HepG2 (cell line): ENCODE measurements around the gene MRPL2. TPM values are rescaled to one million over a fixed set of nuclear protein-coding genes. Genes with fewer than 3 reads are reported as not detected.
A peak's percentile ranks its signal among the peaks of the same experiment; 100 is the strongest.

ENCODE experiments used
- AGO2 ChIP-seq: fragments of 200-400 bp; formaldehyde crosslinking; optimal IDR thresholded peaks from 2 replicates; pipeline ENCODE3; 2017; ENCODE audit warnings: mild to moderate bottlenecking, low read depth, low read length, moderate library complexity
- ARID3A ChIP-seq: IDR thresholded peaks from 2 replicates; pipeline ENCODE4 v1.6.1; 2012; ENCODE audit warnings: low read depth, low read length, improper control_type of control experiment
- CCAR2 ChIP-seq: fragments of 200-400 bp; formaldehyde crosslinking; optimal IDR thresholded peaks from 2 replicates; pipeline ENCODE3; 2018; ENCODE audit warnings: low read depth, mild to moderate bottlenecking, low read length, moderate library complexity
- DDIT3 ChIP-seq: sonication (generic); formaldehyde crosslinking; IDR thresholded peaks from 2 replicates; pipeline ENCODE4 v1.4.0; 2020; ENCODE audit warnings: mild to moderate bottlenecking, missing genetic modification reagents
- ESRRA ChIP-seq: sonication (generic); formaldehyde crosslinking; IDR thresholded peaks from 2 replicates; pipeline ENCODE4 v1.5.1; 2020; ENCODE audit warnings: mild to moderate bottlenecking, low read depth, missing genetic modification reagents
- GFI1 ChIP-seq: sonication (generic); formaldehyde crosslinking; IDR thresholded peaks from 2 replicates; pipeline ENCODE4 v1.5.0; 2020; ENCODE audit warnings: missing genetic modification reagents, mild to moderate bottlenecking, borderline replicate concordance
- HIC2 ChIP-seq: sonication (generic); formaldehyde crosslinking; IDR thresholded peaks from 2 replicates; pipeline ENCODE4 v1.9.0; 2022; ENCODE audit warnings: low read depth, missing genetic modification reagents
- HOXA7 ChIP-seq: sonication (generic); formaldehyde crosslinking; IDR thresholded peaks from 2 replicates; pipeline ENCODE4 v1.8.1; 2022; ENCODE audit warnings: mild to moderate bottlenecking, missing genetic modification reagents, moderate library complexity
- IRF2 ChIP-seq: IDR thresholded peaks from 2 replicates; pipeline ENCODE4 v1.6.1; 2018; ENCODE audit warnings: missing genetic modification reagents, missing compliant biosample characterization
- KDM3A ChIP-seq: IDR thresholded peaks from 2 replicates; pipeline ENCODE4 v1.6.1; 2018; ENCODE audit warnings: low read depth, missing compliant biosample characterization
- KDM5A ChIP-seq: fragments of 200-600 bp; sonication (generic); IDR thresholded peaks from 2 replicates; pipeline ENCODE4 v1.7.0; 2018; ENCODE audit warnings: antibody characterized with exemption, mild to moderate bottlenecking, low read length, borderline replicate concordance
- ONECUT2 ChIP-seq: sonication (generic); formaldehyde crosslinking; IDR thresholded peaks from 2 replicates; pipeline ENCODE4 v1.4.0; 2020; ENCODE audit warnings: missing genetic modification reagents
- POLR2A ChIP-seq, 2 experiments: IDR thresholded peaks; 2 replicates each; pipeline ENCODE4 v1.6.1; 2011; ENCODE audit warnings: low read depth in 2 of 2, low read length in 2 of 2, mild to moderate bottlenecking in 1 of 2, moderate library complexity in 1 of 2; ENCODE audit not compliant: insufficient read depth in 1 of 2
- RXRA ChIP-seq: sonication (generic); formaldehyde crosslinking; IDR thresholded peaks from 2 replicates; pipeline ENCODE4 v1.5.1; 2020; ENCODE audit warnings: missing genetic modification reagents
- SUZ12 ChIP-seq: fragments of 150-350 bp; IDR thresholded peaks from 2 replicates; pipeline ENCODE4 v1.6.1; 2014; ENCODE audit warnings: low read depth, low read length
- TEAD3 ChIP-seq: optimal IDR thresholded peaks from 2 replicates; pipeline ENCODE3; 2016; ENCODE audit warnings: borderline replicate concordance
- ZBTB34 ChIP-seq: sonication (generic); formaldehyde crosslinking; IDR thresholded peaks from 2 replicates; pipeline ENCODE4 v1.8.0; 2022; ENCODE audit warnings: mild to moderate bottlenecking, missing genetic modification reagents
- ZFX ChIP-seq: sonication (generic); formaldehyde crosslinking; IDR thresholded peaks from 2 replicates; pipeline ENCODE4 v1.4.0; 2020; ENCODE audit warnings: mild to moderate bottlenecking, low read depth, missing genetic modification reagents, moderate library complexity
- ZNF207 ChIP-seq: fragments of 450-650 bp; IDR thresholded peaks from 2 replicates; pipeline ENCODE4 v1.6.1; 2016; ENCODE audit warnings: antibody characterized with exemption, borderline replicate concordance
- ZNF563 ChIP-seq: sonication (generic); formaldehyde crosslinking; IDR thresholded peaks from 2 replicates; pipeline ENCODE4 v1.8.0; 2022; ENCODE audit warnings: mild to moderate bottlenecking, moderate library complexity, missing genetic modification reagents
- ZNF580 ChIP-seq: IDR thresholded peaks from 2 replicates; pipeline ENCODE4 v1.6.1; 2016; ENCODE audit warnings: low read depth, borderline replicate concordance
- ZNF749 ChIP-seq: sonication (generic); formaldehyde crosslinking; IDR thresholded peaks from 2 replicates; pipeline ENCODE4 v1.8.0; 2022; ENCODE audit warnings: mild to moderate bottlenecking, missing genetic modification reagents, moderate library complexity, borderline replicate concordance
- ZNF775 ChIP-seq: sonication (generic); formaldehyde crosslinking; IDR thresholded peaks from 2 replicates; pipeline ENCODE4 v1.4.0; 2020; ENCODE audit warnings: missing genetic modification reagents, mild to moderate bottlenecking, moderate library complexity, borderline replicate concordance
- ZNF878 ChIP-seq: sonication (generic); formaldehyde crosslinking; IDR thresholded peaks from 2 replicates; pipeline ENCODE4 v1.8.1; 2023; ENCODE audit warnings: mild to moderate bottlenecking, missing genetic modification reagents, moderate library complexity
- polyA plus RNA-seq, 8 experiments: library from polyadenylated mRNA; depleted of rRNA in 3 of 8; stranded (reverse) in 7 of 8; unstranded in 1 of 8; fragments of >200 nt; fragmentation: Illumina TruSeq in 4 of 8; extraction: Trizol in 4 of 8; gene quantifications; 2 replicates each; pipeline versions ENCODE4 v1.2.1 to v1.2.3, GENCODE V29; 2011 to 2016; ENCODE audit warnings: low read depth in 4 of 8, missing spikeins in 1 of 8, mixed read lengths in 1 of 8; ENCODE audit not compliant: insufficient read depth in 1 of 8
- total RNA-seq, 5 experiments: library from RNA; depleted of rRNA; stranded (reverse); fragments of >200 nt; fragmentation: Illumina TruSeq; extraction: Trizol; gene quantifications; 2 replicates each; pipeline ENCODE4 v1.2.3, GENCODE V29; 2016; ENCODE audit warnings: low read depth in 1 of 5

Gene MRPL2
- total and polyA plus RNA-seq, 2 of the 13 experiments (the other 11 are each of a cell fraction or from before 2014, with no cell fraction given): 56.8 to 65.6 TPM

- no peak for TF ChIP-seq ZNF775 (CRISPR knock-in tag)
- TF ChIP-seq HIC2: peak; percentile 98
- TF ChIP-seq TEAD3 (CRISPR knock-in tag): peak; percentile 98
- no peak; the same call in 1 of the 2 replicates for TF ChIP-seq ARID3A
- peak; percentile 92 for TF ChIP-seq ZNF563 (CRISPR knock-in tag)
- no peak for TF ChIP-seq ONECUT2 (CRISPR knock-in tag)
- TF ChIP-seq ZNF749 (CRISPR knock-in tag): no peak; the same call in 1 of the 2 replicates
- TF ChIP-seq IRF2 (CRISPR knock-in tag): peak; percentile 82; the same call in 1 of the 2 replicates
- TF ChIP-seq ZNF878 (CRISPR knock-in tag): no peak; the same call in 1 of the 2 replicates
- no peak; the same call in 1 of the 2 replicates for TF ChIP-seq ZNF207
- TF ChIP-seq ZNF580: peak; percentile 78; the same call in 1 of the 2 replicates
- TF ChIP-seq CCAR2: no peak
- TF ChIP-seq SUZ12: no peak
- no peak for TF ChIP-seq HOXA7
- TF ChIP-seq AGO2: no peak
- 0 out of 2 replicates have a peak, but pooled peaks have one; percentile 68 for TF ChIP-seq ZBTB34 (CRISPR knock-in tag)
- TF ChIP-seq KDM5A: peak; percentile 55; the same call in 1 of the 2 replicates
- TF ChIP-seq POLR2A (IDR thresholded peaks at IDR 0.05; ENCODE audit: insufficient read depth in 1 of 2, low read depth in 2 of 2, low read length in 2 of 2): peak in 1 of 2 experiments; percentile 73; a peak in 2 of 4 replicates
- TF ChIP-seq DDIT3 (CRISPR knock-in tag): no peak
- TF ChIP-seq ESRRA: no peak
- peak; percentile 66 for TF ChIP-seq GFI1 (CRISPR knock-in tag)
- peak; percentile 88 for TF ChIP-seq RXRA
- TF ChIP-seq ZFX (CRISPR knock-in tag): peak; percentile 74
- no peak; the same call in 1 of the 2 replicates for TF ChIP-seq KDM3A (CRISPR knock-in tag)
Observed at GRCh38 chr6:43089874-43090558, 30.8 kb upstream of the MRPL2 start (continued).
